Measurements from ENCODE around the gene ZMYND19.
A peak's percentile ranks its signal among the peaks of the same experiment; 100 is the strongest.
"Not testable (repeated sequence)": the region's sequence is repeated elsewhere in the genome, so short reads cannot be mapped to it uniquely, and the experiment has no call there.

Gene ZMYND19

GRCh38 chr9:137614631-137615386 lies 24.5 kb upstream of the ZMYND19 start:
- DNase-seq (ENCODE audit: low read depth in 2 of 2), result no peak

GRCh38 chr9:137613738-137614523 lies 23.6 kb upstream of the ZMYND19 start:
- DNase-seq (ENCODE audit: low read depth in 2 of 2), result no peak

- no peak for DNase-seq (ENCODE audit: low read depth in 2 of 2)
Observed at GRCh38 chr9:137613259-137613658, 22.9 kb upstream of the ZMYND19 start.

- DNase-seq (ENCODE audit: low read depth in 2 of 2), result no peak
Observed at GRCh38 chr9:137612741-137613142, 22.4 kb upstream of the ZMYND19 start.

GRCh38 chr9:137611623-137612609 lies 21.6 kb upstream of the ZMYND19 start:
- DNase-seq (ENCODE audit: low read depth in 2 of 2), result no peak

GRCh38 chr9:137610944-137611343 lies 20.6 kb upstream of the ZMYND19 start:
- DNase-seq (ENCODE audit: low read depth in 2 of 2), result no peak

GRCh38 chr9:137607141-137607857 lies 17.0 kb upstream of the ZMYND19 start:
- no peak for DNase-seq (ENCODE audit: low read depth in 2 of 2)

- no peak for DNase-seq (ENCODE audit: low read depth in 2 of 2)
Observed at GRCh38 chr9:137606734-137607138, 16.4 kb upstream of the ZMYND19 start.

GRCh38 chr9:137606005-137606621 lies 15.8 kb upstream of the ZMYND19 start:
- DNase-seq (ENCODE audit: low read depth in 2 of 2), result no peak

- peak; percentile 90 to 92 for DNase-seq (ENCODE audit: low read depth in 2 of 2)
Observed at GRCh38 chr9:137605121-137606004, 15.1 kb upstream of the ZMYND19 start, which contains the start of gene ARRDC1. TSS of gene ARRDC1 (plus strand) at chr9:137605686. CDS start at chr9:137605718, 32 bp downstream.

GRCh38 chr9:137604345-137605086 lies 14.2 kb upstream of the ZMYND19 start:
- no peak for DNase-seq (ENCODE audit: low read depth in 2 of 2)

GRCh38 chr9:137603879-137604278 lies 13.6 kb upstream of the ZMYND19 start:
- DNase-seq (ENCODE audit: low read depth in 2 of 2), result no peak

- no peak for DNase-seq (ENCODE audit: low read depth in 2 of 2)
Observed at GRCh38 chr9:137602661-137603060, 12.3 kb upstream of the ZMYND19 start.

- DNase-seq (ENCODE audit: low read depth in 2 of 2), result no peak
Observed at GRCh38 chr9:137598943-137599342, 8.6 kb upstream of the ZMYND19 start.

GRCh38 chr9:137596577-137596976 lies 6.3 kb upstream of the ZMYND19 start:
- not testable (repeated sequence) for DNase-seq (ENCODE audit: low read depth in 2 of 2)

GRCh38 chr9:137593176-137593575 lies 2.9 kb upstream of the ZMYND19 start:
- no peak for DNase-seq (ENCODE audit: low read depth in 2 of 2)

- no peak for DNase-seq (ENCODE audit: low read depth in 2 of 2)
Observed at GRCh38 chr9:137592767-137593166, 2.5 kb upstream of the ZMYND19 start.

GRCh38 chr9:137590123-137590468 lies 216 bp downstream of the ZMYND19 start:
- DNase-seq (ENCODE audit: low read depth in 2 of 2), result no peak
